SK-N-SH (cell line): ENCODE results near the gene PRKCA. TPM values are rescaled to one million over a fixed set of nuclear protein-coding genes. Genes with fewer than 3 reads are reported as not detected.

Experiments
- CTCF ChIA-PET: fragments of 300-600, 350-600 bp; formaldehyde crosslinking; extraction: SDS; loops from one replicate; lab custom pipeline; 2021; lab: Yijun Ruan, JAX
- POLR2A ChIA-PET: fragments of 350-600 bp; sonication (Branson Sonifier 250); formaldehyde crosslinking; extraction: SDS; loops from one replicate; lab custom pipeline; 2020; ENCODE audit warnings: antibody characterized with exemption, inconsistent platforms; lab: Yijun Ruan, JAX
- DNase-seq: peaks from one replicate; pipeline ENCODE4 v3.0.0; 2012
- H2AFZ ChIP-seq: fragments of 200-600 bp; sonication (generic); 2 replicates; pipeline ENCODE4 v1.8.1; 2016; ENCODE audit warnings: antibody characterized with exemption, mild to moderate bottlenecking, low read depth
- H3F3A ChIP-seq: fragments of 200-600 bp; sonication (generic); replicated peaks from 2 replicates; pipeline ENCODE3; 2016; ENCODE audit warnings: antibody characterized with exemption, mild to moderate bottlenecking; ENCODE audit not compliant: insufficient read depth
- H3K27ac ChIP-seq, 2 experiments: fragments of 200-500 bp in 1 of 2; fragments of 200-600 bp in 1 of 2; sonication (Bioruptor generic) in 1 of 2; sonication (generic), shearing (Covaris generic) in 1 of 2; 2 replicates each; pipeline versions ENCODE4 v1.5.1 to v1.6.1; 2014 to 2016; ENCODE audit warnings: low read depth in 2 of 2, inconsistent platforms in 1 of 2, low read length in 1 of 2, mild to moderate bottlenecking in 1 of 2, mixed read lengths in 1 of 2
- H3K27me3 ChIP-seq: fragments of 200-600 bp; sonication (generic), shearing (Covaris generic); 2 replicates; pipeline ENCODE4 v1.6.1; 2016; ENCODE audit warnings: mixed run types; ENCODE audit not compliant: insufficient read depth
- H3K36me3 ChIP-seq, 2 experiments: fragments of 200-500 bp in 1 of 2; fragments of 200-600 bp in 1 of 2; sonication (Bioruptor generic) in 1 of 2; sonication (generic) in 1 of 2; replicated peaks in 1 of 2; 2 replicates each; pipeline versions ENCODE3 to v1.5.1; 2014 to 2016; ENCODE audit warnings: low read length in 1 of 2, mild to moderate bottlenecking in 1 of 2; ENCODE audit not compliant: insufficient read depth in 2 of 2, control insufficient read depth in 1 of 2
- H3K4me1 ChIP-seq, 2 experiments: fragments of 200-500 bp in 1 of 2; fragments of 200-600 bp in 1 of 2; sonication (Bioruptor generic) in 1 of 2; sonication (generic), shearing (Covaris generic) in 1 of 2; 2 replicates each; pipeline versions ENCODE4 v1.5.1 to v1.6.1; 2014 to 2016; ENCODE audit warnings: low read depth in 1 of 2, low read length in 1 of 2, mixed run types in 1 of 2; ENCODE audit not compliant: insufficient read depth in 2 of 2, control insufficient read depth in 1 of 2
- H3K4me2 ChIP-seq: fragments of 200-600 bp; sonication (generic), shearing (Covaris generic); 2 replicates; pipeline ENCODE4 v1.6.1; 2017; ENCODE audit warnings: mixed run types
- H3K4me3 ChIP-seq, 2 experiments: fragments of 200-500 bp in 1 of 2; fragments of 200-600 bp in 1 of 2; sonication (Bioruptor generic) in 1 of 2; sonication (generic), shearing (Covaris generic) in 1 of 2; 2 replicates each; pipeline versions ENCODE4 v1.5.1 to v1.8.1; 2014 to 2016; ENCODE audit warnings: low read depth in 2 of 2, inconsistent platforms in 1 of 2, low read length in 1 of 2, mild to moderate bottlenecking in 1 of 2, mixed read lengths in 1 of 2, moderate library complexity in 1 of 2
- H3K79me2 ChIP-seq: fragments of 200-600 bp; sonication (generic); 2 replicates; pipeline ENCODE4 v1.8.1; 2017; ENCODE audit warnings: mild to moderate bottlenecking; ENCODE audit not compliant: insufficient read depth
- H3K9ac ChIP-seq: fragments of 200-600 bp; sonication (generic); 2 replicates; pipeline ENCODE4 v1.6.1; 2017; ENCODE audit warnings: mixed run types
- H3K9me2 ChIP-seq: fragments of 200-600 bp; sonication (generic); 2 replicates; pipeline ENCODE4 v1.6.1; 2017; ENCODE audit warnings: mixed run types
- H3K9me3 ChIP-seq: fragments of 200-600 bp; sonication (generic); 2 replicates; pipeline ENCODE4 v1.6.1; 2017; ENCODE audit warnings: mixed run types, mild to moderate bottlenecking, moderate library complexity
- H4K20me1 ChIP-seq: fragments of 200-600 bp; sonication (generic); 2 replicates; pipeline ENCODE4 v1.6.1; 2017; ENCODE audit warnings: mild to moderate bottlenecking, mixed run types; ENCODE audit not compliant: insufficient read depth
- CHD2 ChIP-seq: fragments of 150-350 bp; IDR thresholded peaks from 2 replicates; pipeline ENCODE4 v1.6.1; 2018; ENCODE audit warnings: low read length; ENCODE audit not compliant: partially characterized antibody
- EP300 ChIP-seq, 2 experiments: IDR thresholded peaks; 2 replicates each; pipeline versions ENCODE4 v1.4.0 to v1.6.1; 2012; ENCODE audit warnings: borderline replicate concordance in 1 of 2, low read depth in 1 of 2, low read length in 1 of 2
- EZH2phosphoT487 ChIP-seq: fragments of 200-600 bp; sonication (generic); IDR thresholded peaks from 2 replicates; pipeline ENCODE4 v1.6.1; 2017; ENCODE audit warnings: low read depth, mixed run types, mild to moderate bottlenecking, antibody characterized with exemption, moderate library complexity, borderline replicate concordance
- FOSL2 ChIP-seq: IDR thresholded peaks from 2 replicates; pipeline ENCODE4 v1.4.0; 2012; ENCODE audit warnings: low read depth, mild to moderate bottlenecking, moderate library complexity, borderline replicate concordance
- FOXJ3 ChIP-seq: sonication (generic); formaldehyde crosslinking; IDR thresholded peaks from 2 replicates; pipeline ENCODE4 v1.5.1; 2020; ENCODE audit warnings: mild to moderate bottlenecking, missing genetic modification reagents
- FOXM1 ChIP-seq: IDR thresholded peaks from 2 replicates; pipeline ENCODE4 v1.4.0; 2012; ENCODE audit warnings: low read depth, mild to moderate bottlenecking
- GATA2 ChIP-seq: sonication (generic); formaldehyde crosslinking; IDR thresholded peaks from 2 replicates; pipeline ENCODE4 v1.5.0; 2020; ENCODE audit warnings: mild to moderate bottlenecking, missing genetic modification reagents
- JUND ChIP-seq: IDR thresholded peaks from 2 replicates; pipeline ENCODE4 v1.4.0; 2012
- MXI1 ChIP-seq: IDR thresholded peaks from 2 replicates; pipeline ENCODE4 v1.6.1; 2012; ENCODE audit warnings: mild to moderate bottlenecking, low read depth, low read length, improper control_type of control experiment
- NRF1 ChIP-seq: IDR thresholded peaks from 2 replicates; pipeline ENCODE4 v1.6.1; 2012; ENCODE audit warnings: low read depth, mild to moderate bottlenecking, low read length
- POLR2AphosphoS5 ChIP-seq: IDR thresholded peaks from 2 replicates; pipeline ENCODE4 v1.6.1; 2012; ENCODE audit warnings: low read depth, low read length
- RCOR1 ChIP-seq: fragments of 150-350 bp; IDR thresholded peaks from 2 replicates; pipeline ENCODE4 v1.6.1; 2017; ENCODE audit warnings: antibody characterized with exemption, low read length
- RFX5 ChIP-seq: IDR thresholded peaks from 2 replicates; pipeline ENCODE4 v1.6.1; 2012; ENCODE audit warnings: mild to moderate bottlenecking, improper control_type of control experiment, low read length
- SMC3 ChIP-seq: IDR thresholded peaks from 2 replicates; pipeline ENCODE4 v1.6.1; 2012; ENCODE audit warnings: low read depth, low read length, improper control_type of control experiment
- TAF1 ChIP-seq: IDR thresholded peaks from 2 replicates; pipeline ENCODE4 v1.6.1; 2012; ENCODE audit warnings: low read depth, mild to moderate bottlenecking, low read length, moderate library complexity, borderline replicate concordance
- TCF12 ChIP-seq: IDR thresholded peaks from 2 replicates; pipeline ENCODE4 v1.4.0; 2012
- TEAD4 ChIP-seq: IDR thresholded peaks from 2 replicates; pipeline ENCODE4 v1.4.0; 2012; ENCODE audit warnings: mild to moderate bottlenecking, borderline replicate concordance; ENCODE audit not compliant: insufficient read depth
- polyA plus RNA-seq, 3 experiments: library from polyadenylated mRNA; depleted of rRNA; stranded (reverse); fragments of >200 nt; gene quantifications; 2 replicates each; pipeline ENCODE4 v1.2.3, GENCODE V29; 2012
- TF ChIP-seq, protein P1 (sequence below): IDR thresholded peaks from 2 replicates; pipeline ENCODE4 v1.4.0; 2012; ENCODE audit warnings: low read depth, borderline replicate concordance
- TF ChIP-seq, protein P2 (sequence below): fragments of 150-350 bp; IDR thresholded peaks from 2 replicates; pipeline ENCODE4 v1.6.1; 2017; ENCODE audit warnings: antibody characterized with exemption, low read length, low read depth, borderline replicate concordance
- TF ChIP-seq, protein P3 (sequence below): IDR thresholded peaks from 2 replicates; pipeline ENCODE4 v1.6.1; 2012; ENCODE audit warnings: mild to moderate bottlenecking, low read depth, low read length, moderate library complexity

The PRKCA gene
- polyA plus RNA-seq, 1 of the 3 experiments (the other 2 are of a cell fraction): 108 TPM

DNA sequence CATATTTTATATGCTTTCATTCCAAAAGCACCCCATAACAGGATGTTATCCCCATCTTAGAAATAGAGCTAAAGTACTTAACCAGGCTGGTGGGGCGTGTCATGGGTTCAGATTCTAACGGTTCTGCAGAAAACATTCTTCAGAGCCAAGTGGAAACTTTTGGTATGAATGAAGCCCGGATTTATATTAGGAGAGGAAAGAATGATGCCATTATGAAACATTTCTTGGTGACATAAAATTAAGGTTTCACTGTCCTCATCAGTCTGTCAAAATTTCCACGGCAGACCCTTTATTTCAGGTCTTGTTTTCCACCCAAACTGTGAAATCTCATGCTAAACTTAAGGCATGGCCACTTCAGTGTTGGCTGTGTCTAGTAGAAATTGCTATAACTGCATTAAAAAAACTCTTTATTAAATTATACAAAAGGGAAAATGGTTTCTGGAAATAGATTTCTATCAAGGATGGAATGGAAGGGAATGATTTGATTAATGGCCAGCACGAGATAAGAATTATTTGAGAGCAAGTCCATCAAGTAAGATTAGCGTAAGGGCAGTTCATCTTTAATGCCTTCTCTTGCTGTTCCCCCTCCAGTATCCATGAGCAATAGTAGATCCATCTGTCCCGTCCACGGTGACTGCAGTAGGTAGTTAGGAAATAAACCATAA, 11.7 kb downstream of the PRKCA start (continued):
- TF ChIP-seq EZH2phosphoT487 (no peak), JUND (no peak), FOXM1 (no peak), TAF1 (no peak), RFX5 (no peak), CHD2 (peak; percentile 81), TCF12 (peak; percentile 67), MXI1 (peak; percentile 44; the same call in 1 of the 2 replicates), SMC3 (peak; percentile 16; the same call in 1 of the 2 replicates), RCOR1 (peak; percentile 97), POLR2AphosphoS5 (peak; percentile 28; the same call in 1 of the 2 replicates), NRF1 (no peak)
- TF ChIP-seq, protein P1, sequence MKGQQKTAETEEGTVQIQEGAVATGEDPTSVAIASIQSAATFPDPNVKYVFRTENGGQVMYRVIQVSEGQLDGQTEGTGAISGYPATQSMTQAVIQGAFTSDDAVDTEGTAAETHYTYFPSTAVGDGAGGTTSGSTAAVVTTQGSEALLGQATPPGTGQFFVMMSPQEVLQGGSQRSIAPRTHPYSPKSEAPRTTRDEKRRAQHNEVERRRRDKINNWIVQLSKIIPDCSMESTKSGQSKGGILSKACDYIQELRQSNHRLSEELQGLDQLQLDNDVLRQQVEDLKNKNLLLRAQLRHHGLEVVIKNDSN: no peak
- TF ChIP-seq, protein P2, sequence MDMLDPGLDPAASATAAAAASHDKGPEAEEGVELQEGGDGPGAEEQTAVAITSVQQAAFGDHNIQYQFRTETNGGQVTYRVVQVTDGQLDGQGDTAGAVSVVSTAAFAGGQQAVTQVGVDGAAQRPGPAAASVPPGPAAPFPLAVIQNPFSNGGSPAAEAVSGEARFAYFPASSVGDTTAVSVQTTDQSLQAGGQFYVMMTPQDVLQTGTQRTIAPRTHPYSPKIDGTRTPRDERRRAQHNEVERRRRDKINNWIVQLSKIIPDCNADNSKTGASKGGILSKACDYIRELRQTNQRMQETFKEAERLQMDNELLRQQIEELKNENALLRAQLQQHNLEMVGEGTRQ: no peak
- TF ChIP-seq, protein P3, sequence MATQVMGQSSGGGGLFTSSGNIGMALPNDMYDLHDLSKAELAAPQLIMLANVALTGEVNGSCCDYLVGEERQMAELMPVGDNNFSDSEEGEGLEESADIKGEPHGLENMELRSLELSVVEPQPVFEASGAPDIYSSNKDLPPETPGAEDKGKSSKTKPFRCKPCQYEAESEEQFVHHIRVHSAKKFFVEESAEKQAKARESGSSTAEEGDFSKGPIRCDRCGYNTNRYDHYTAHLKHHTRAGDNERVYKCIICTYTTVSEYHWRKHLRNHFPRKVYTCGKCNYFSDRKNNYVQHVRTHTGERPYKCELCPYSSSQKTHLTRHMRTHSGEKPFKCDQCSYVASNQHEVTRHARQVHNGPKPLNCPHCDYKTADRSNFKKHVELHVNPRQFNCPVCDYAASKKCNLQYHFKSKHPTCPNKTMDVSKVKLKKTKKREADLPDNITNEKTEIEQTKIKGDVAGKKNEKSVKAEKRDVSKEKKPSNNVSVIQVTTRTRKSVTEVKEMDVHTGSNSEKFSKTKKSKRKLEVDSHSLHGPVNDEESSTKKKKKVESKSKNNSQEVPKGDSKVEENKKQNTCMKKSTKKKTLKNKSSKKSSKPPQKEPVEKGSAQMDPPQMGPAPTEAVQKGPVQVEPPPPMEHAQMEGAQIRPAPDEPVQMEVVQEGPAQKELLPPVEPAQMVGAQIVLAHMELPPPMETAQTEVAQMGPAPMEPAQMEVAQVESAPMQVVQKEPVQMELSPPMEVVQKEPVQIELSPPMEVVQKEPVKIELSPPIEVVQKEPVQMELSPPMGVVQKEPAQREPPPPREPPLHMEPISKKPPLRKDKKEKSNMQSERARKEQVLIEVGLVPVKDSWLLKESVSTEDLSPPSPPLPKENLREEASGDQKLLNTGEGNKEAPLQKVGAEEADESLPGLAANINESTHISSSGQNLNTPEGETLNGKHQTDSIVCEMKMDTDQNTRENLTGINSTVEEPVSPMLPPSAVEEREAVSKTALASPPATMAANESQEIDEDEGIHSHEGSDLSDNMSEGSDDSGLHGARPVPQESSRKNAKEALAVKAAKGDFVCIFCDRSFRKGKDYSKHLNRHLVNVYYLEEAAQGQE: no peak

DNA sequence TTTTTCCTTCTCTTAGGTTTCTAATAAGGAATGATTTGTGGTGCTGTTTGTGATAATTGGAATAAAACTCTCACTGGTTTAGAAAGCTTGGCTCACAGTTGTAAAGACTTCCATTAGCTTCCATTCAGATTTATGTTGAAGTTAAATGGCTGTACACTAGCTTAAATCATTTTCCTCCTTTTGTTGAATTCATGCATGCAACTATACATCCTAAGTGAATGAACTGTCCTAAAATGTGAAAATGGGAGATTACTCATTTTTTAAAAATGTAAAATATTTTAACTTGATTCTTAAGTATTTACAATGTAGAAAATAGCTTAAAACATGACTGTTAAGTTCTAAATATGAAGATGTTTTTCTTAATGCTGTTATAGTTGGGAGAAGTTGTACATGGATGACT, 15.2 kb downstream of the PRKCA start:
- CTCF ChIA-PET: interaction anchor here (0.5 to 2.8 kb wide), 6 partner anchors 8 to 265 kb away, joined by 3 to 10 read pairs (median 4); no protein-coding TSS in a partner anchor
- H2AFZ ChIP-seq: no peak overlapping the region
- H3K9me3 ChIP-seq: peaks cover 16% of the 10 kb centered on the region
- H3K79me2 ChIP-seq: peaks cover 100% of the 10 kb centered on the region
- H3K36me3 ChIP-seq: peaks cover 0 to 67% of the 10 kb centered on the region in 2 experiments
- no peak overlapping the region; the same call in 1 of the 2 replicates for H3K9ac ChIP-seq
- H3K27ac ChIP-seq: peak overlapping the region; percentile 39 to 57
- TF ChIP-seq JUND (peak; percentile 28; the same call in 1 of the 2 replicates), GATA2 (CRISPR knock-in tag) (no peak), EP300 (IDR thresholded peaks at IDR 0.05; ENCODE audit: borderline replicate concordance in 1 of 2, low read depth in 1 of 2, low read length in 1 of 2) (no peak), TEAD4 (0 out of 2 replicates have a peak, but pooled peaks have one; percentile 12), FOSL2 (peak; percentile 43; the same call in 1 of the 2 replicates), TCF12 (peak; percentile 18), FOXJ3 (no peak)
- H3F3A ChIP-seq: peaks cover 65% of the 10 kb centered on the region
- no peak for DNase-seq
- peak overlapping the region; percentile 12; the same call in 1 of the 2 replicates for H3K4me2 ChIP-seq
- no peaks in the 10 kb centered on the region for H3K27me3 ChIP-seq
- H3K4me1 ChIP-seq: peaks cover 14 to 17% of the 10 kb centered on the region in 2 experiments; a peak in 3 of 4 replicates
- H4K20me1 ChIP-seq: no peaks in the 10 kb centered on the region; the same call in 1 of the 2 replicates
- H3K9me2 ChIP-seq: no peaks in the 10 kb centered on the region
- POLR2A ChIA-PET: no interaction called here
- H3K4me3 ChIP-seq: no peak overlapping the region
